Fibroblast of skin of right quadriceps (primary cell): ENCODE results near the gene PUSL1.

ENCODE experiments used
- DNase-seq: peaks from one replicate; pipeline ENCODE4 v3.0.0-alpha.2; 2013

PUSL1 gene

GRCh38 chr1:1356796-1357401 is 48.5 kb downstream of the PUSL1 start:
- no peak for DNase-seq

DNA sequence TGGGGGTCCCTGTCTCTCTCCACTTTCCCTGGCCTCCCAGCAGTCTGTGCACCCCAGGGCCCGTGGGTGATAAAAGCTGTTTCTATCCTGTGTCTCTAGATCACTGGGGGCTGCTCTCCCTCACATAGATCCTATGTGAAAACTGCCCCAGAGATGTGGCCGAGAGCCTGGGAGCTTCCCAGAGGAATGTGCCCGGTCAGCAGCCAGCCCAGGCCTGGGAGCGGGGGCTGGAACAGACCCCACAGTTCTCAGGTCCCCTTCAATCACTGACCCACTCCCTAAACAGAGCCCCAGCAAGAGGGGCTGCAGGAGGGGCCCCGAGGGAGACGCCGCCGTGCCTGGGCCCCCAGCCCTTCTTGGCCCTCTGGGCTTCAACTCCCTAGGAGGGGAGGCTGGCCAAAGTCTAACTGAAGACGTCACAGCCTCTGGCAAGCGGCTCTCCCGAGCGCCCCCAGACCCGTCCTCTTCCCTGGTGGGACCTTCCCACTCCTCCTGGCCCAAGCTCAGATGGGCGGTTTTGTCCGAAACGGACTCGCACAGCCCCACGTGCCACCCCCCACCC is 49.6 kb downstream of the PUSL1 start:
- no peak for DNase-seq

- DNase-seq = peak; percentile 90
Measured at GRCh38 chr1:1358433-1359271, 50.3 kb downstream of the PUSL1 start, which contains the start of gene MXRA8. MXRA8 (minus strand) TSS chr1:1358555; CDS start chr1:1358504, 51 bp downstream.

GRCh38 chr1:1359308-1359663 is 50.9 kb downstream of the PUSL1 start:
- DNase-seq = peak; percentile 76

DNA sequence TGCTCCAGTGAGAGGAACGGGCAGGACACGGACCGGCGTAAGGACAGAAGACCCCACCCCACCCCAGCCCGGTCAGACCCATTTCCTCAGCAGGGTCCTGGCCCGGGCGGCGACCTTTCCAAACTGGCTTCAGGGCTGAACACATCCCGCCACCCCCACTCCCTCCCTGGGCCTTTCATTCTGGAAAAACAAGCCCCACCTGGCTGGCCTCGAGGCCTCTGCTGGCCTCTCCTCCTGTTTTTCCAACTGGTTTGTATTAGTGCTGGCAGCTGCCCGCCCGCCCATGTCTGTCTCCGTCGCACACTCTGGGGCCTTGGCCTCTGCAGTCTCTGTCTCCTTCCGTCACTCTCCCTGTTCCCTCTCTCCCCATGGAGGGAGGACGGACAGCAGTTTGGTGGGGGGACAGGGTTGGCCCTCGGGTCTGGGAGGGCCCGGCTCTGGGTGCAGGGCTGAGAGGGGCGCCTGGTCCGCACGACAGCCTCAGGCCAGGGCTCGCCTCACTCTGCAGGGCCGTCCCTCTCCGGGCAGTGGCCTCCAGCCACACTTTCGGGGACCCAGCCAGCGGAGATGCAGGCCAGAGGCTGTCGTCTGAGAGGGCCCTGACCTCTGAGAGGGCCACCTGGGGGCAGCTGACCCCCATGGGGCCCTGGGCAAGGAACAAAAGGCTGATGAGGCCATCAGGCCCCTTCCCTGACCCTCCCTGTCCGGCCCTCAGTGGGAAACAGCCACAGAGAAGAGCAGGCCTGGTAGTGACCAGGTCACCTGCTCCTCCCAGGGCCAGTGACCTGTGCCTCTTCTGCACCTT is 51.5 kb downstream of the PUSL1 start:
- DNase-seq = peak; percentile 69

DNA sequence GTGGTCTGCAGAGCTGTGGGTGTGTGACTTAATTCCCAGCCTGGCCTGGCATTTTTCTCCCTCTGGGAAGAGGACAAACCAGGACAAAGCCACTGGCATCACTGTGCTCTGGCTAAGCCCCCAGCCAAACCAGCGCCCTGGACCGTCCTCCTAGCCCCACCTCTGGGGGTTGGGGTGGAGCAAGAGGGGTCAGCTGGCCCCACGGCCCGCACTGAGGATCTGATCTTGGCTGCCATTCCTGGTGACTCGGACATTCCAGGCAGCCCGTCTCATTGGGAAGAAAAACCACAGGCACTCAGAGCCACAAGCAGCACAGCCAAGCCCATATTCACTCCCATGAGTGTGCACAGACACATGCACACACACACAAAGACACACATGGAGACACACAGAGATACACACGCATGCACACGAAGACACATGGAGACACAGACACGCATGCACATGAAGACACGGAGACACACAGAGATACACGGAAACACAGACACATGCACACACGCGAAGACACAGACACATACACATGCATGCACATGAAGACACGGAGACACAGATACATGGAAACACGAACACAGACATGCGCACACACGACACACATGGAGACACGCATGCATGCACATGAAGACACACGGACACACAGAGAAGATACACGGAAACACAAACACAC is 52.2 kb downstream of the PUSL1 start:
- peak; percentile 91 for DNase-seq
